ENCODE measurements around the gene KIAA1958.
"Not testable (repeated sequence)": the region's sequence is repeated elsewhere in the genome, so short reads cannot be mapped to it uniquely, and the experiment has no call there.

KIAA1958 gene

DNA sequence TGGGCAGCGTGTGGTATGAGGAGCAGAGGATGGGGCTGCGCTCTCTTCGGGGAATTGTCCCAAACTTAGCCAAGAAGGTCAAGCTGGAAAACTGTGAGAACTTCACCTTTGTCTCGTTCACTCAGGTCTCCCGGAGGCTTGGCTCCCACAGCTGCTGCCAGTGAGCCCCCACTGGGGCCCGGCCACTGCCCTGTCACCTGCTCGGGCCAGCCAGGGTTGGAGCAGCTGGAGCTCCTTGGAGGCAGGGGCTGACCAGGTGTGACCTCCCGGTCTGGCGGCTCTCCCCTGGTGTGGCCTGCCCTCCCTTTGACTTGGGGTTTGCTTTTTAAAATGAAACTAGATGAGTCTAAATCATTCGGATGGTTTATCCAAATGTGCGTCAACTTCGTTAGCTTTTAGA lies 173.3 kb downstream of the KIAA1958 start:
- DNase-seq (ENCODE audit: low read depth in 2 of 2) = no peak

- no peak for DNase-seq (ENCODE audit: low read depth in 2 of 2)
Measured at GRCh38 chr9:112663681-112664080, 177.1 kb downstream of the KIAA1958 start.

DNA sequence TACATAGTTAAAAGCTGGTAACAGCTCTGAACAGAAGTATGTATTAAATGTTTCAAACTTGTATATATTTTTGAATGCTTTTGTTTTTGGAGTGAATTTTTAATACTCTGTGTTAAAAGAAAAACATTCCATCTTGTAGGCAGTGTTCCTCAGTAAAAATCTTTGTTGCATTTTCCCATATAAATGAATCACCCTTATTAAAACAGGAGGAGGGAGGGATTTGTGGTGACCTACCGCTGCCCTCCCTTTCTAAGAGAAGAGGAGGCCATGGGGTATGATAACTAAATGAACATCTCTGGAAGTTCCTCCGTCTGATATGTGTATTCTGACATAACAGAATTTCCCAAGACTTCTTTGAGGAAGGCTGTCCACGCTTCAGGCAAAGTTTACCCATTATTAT lies 177.9 kb downstream of the KIAA1958 start:
- DNase-seq (ENCODE audit: low read depth in 2 of 2) = no peak

DNA sequence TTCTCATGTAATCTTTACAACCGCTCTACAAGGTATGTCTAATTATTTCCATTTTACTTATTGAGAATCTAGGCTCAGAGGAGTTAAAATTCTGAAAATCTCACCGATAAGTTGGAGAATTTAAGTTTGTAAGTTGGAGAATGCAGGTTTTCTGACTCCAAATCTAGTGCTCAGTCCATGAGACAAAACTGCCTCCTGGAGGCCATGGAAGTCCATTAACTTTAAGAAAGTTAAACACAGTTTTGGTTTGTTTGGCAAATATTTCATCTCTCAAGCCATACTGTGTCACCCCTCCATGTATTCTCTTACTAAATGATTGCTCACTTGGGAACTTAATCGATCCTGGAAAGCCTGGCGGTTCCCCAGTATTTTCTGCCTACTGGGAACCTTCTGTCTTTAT lies 178.7 kb downstream of the KIAA1958 start:
- no peak for DNase-seq (ENCODE audit: low read depth in 2 of 2)

DNA sequence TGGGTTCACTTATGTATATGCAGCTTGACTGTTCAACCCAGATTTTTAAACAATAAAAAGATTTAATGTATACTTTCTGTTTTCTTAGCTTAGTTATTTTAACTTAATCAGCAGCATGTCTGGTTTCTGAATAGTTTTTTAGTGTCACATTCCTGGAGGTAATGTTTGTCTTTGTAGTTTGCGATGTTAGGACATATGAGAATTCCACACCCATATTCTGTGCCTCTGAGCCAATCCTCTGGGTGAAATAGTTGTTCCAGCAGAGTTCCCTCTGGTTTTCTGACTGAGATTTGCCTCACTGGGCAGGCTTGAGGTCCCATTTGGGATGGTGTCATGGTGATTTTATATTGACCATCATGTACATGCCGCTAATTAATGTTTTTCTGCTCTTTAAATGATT lies 182.7 kb downstream of the KIAA1958 start:
- no peak for DNase-seq (ENCODE audit: low read depth in 2 of 2)

DNA sequence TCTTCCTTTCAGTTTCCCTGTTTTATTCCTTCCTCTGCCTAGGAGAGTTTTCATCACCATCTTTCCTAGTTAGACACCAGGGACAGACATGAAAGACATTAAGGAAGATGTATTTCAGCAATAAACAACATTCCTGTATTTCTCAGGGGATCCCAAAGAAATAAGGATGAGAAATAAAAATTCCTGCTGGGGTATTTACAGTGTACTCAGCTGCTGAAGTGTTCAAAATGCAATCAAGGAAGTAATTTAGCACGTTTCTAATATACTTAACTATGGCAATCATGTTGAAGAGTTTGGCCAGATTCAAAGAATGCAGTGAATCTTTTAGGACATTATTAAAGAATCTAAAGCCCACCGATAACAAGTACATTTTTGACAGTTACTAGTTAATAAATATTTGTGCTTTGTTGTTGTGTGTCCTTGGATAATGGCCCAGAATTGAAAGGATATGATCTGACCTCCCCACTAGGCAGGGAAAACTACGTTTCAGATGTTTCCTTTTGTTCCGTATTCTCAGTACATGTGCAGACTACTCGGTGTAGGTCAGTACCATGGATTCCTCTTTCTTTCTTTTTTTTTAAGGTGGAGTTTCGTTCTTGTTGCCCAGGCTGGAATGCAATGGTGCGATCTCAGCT lies 184.5 kb downstream of the KIAA1958 start:
- no peak for DNase-seq (ENCODE audit: low read depth in 2 of 2)

DNA sequence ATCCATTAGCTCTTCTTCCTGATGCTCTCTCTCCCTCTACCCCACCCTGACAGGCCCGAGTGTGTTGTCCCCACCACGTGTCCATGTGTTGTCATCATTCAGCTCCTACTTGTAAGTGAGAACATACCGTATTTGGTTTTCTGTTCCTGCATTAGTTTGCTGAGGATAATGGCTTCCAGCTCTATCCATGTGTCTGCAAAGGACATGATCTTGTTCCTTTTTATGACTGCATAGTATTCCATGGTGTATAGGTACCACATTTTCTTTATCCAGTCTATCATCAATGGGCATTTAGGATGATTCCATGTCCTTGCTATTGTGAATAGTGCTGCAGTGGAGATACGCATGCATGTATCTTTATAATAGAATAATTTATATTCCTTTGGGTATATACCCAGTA lies 186.6 kb downstream of the KIAA1958 start:
- DNase-seq (ENCODE audit: low read depth in 2 of 2) = not testable (repeated sequence)

DNA sequence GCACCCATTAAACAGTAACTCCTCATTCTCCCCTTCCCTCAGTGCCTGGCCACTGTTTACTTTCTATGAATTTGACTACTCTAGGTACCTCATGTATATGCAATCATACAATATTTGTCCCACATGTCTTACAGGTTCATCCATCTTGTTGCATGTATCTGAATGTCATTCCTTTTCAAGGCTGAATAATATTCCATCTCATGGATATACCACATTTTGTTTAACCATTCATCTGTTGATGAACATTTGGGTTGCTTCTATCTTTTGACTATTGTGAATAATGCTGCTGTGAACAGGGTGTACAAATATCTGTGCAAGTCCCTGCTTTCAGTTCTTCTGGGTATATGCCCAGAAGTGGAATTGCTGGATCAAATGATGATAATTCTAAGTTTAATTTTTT lies 190.4 kb downstream of the KIAA1958 start:
- DNase-seq (ENCODE audit: low read depth in 2 of 2) = no peak

GRCh38 chr9:112680731-112681402 lies 194.2 kb downstream of the KIAA1958 start:
- DNase-seq (ENCODE audit: low read depth in 2 of 2) = no peak

GRCh38 chr9:112689161-112689740 lies 202.6 kb downstream of the KIAA1958 start:
- DNase-seq (ENCODE audit: low read depth in 2 of 2) = no peak

DNA sequence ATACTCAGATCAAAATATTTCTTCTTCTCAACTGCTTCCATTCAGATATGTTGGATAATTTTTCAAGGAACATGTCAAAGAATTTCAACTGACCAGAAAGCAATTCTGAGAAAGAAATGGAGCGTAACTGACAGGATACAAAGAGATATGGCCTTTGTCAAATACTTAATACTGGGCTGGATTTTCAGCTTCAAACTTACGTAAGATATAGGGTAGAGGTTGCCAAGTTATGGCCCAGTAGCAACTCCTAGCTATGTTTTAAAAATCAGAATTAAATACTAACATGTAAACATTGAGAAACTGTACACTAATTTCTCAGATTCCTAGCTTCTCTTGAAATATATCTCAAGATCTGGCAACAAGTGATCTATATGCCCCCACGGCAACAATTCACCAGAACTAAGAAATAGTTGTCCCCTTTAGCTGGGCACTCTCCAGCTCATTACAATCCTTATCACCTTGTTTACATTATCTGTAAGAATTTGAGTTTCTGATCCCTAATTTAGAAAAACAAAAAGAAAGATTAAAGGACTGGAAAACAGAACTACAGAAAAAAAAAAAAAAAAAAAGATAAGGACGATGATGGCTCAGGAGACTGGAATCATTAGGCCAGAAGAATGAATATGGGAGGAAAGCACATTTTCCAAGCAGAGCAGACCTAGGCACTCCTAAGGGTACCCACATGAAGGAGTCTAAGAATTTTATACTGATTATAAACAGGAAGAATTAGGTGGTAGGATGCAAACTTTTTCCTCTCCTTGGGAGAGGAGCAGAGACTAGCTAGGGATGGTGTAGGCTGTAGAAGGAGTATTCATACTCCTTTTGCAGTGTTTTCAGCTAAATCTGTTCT lies 208.3 kb downstream of the KIAA1958 start:
- DNase-seq (ENCODE audit: low read depth in 2 of 2) = no peak

- no peak for DNase-seq (ENCODE audit: low read depth in 2 of 2)
Measured at GRCh38 chr9:112696461-112696860, 209.8 kb downstream of the KIAA1958 start.

- no peak for DNase-seq (ENCODE audit: low read depth in 2 of 2)
Measured at GRCh38 chr9:112699230-112699629, 212.6 kb downstream of the KIAA1958 start.

DNA sequence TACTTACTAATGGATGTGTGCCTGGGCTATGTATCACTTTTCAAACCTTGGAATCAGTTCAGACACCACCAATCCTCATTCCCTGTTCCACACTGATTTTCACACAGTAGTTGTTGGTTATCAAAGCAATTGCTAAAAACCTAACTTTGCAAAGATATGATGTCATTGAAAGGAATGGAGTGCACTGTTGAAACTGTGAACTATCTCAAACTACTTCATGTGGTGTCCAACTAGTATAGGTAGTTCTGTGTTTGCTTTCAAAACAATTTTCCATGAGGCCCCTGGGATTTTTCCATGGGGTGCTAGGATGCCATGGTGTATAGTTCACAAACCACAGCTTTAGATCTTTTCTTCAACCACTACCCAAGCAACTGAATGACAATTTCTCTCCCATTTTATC lies 213.5 kb downstream of the KIAA1958 start:
- DNase-seq (ENCODE audit: low read depth in 2 of 2) = no peak

DNA sequence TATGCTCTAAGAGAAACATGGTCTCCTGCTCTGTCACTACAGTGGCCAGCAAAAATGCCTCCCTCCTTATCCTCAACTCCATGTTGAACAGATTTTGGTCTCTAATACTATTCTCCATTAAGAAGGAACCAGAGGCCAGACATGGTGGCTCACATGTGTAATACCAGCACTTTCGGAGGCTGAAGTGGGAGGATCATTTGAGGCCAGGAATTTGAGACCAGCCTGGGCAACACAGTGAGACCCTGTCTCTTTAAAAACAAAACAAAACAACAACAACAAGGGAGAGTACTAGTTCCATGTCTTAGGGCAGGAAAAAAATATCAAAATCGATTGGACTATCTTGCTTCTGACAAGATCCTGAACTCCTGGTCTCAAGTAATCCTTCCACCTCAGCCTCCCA lies 216.7 kb downstream of the KIAA1958 start:
- DNase-seq (ENCODE audit: low read depth in 2 of 2) = no peak

- DNase-seq (ENCODE audit: low read depth in 2 of 2) = no peak
Measured at GRCh38 chr9:112705768-112706427, 219.3 kb downstream of the KIAA1958 start.

DNA sequence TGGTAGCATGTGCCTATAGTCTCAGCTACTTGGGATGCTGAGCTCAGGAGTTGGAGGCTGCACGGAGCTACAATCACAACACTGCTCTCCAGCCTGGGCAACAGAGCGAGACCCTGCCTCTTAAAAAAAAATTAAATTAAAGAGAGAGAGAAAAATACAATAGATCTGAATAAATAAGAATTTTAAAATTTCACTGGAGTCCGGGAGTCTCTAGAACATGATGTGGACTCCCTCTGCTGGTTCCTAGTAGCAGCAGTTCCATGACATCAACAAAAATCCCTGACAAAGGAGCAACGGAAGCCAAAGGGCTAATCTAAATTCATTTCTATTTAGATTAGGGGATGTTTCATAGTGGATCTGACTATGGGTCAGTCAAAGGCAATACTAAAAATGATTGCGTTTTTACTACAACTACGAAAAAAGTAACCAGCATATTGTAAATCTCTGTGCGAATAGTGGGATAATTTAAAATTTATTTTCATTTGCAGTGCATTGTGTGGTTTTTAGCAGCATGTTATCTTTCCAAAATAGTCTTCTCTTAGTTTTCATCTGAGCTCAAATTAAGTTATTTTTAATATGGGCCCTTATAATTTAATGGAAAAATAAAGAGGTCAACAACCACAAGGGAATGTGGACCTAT lies 224.5 kb downstream of the KIAA1958 start:
- no peak for DNase-seq (ENCODE audit: low read depth in 2 of 2)

DNA sequence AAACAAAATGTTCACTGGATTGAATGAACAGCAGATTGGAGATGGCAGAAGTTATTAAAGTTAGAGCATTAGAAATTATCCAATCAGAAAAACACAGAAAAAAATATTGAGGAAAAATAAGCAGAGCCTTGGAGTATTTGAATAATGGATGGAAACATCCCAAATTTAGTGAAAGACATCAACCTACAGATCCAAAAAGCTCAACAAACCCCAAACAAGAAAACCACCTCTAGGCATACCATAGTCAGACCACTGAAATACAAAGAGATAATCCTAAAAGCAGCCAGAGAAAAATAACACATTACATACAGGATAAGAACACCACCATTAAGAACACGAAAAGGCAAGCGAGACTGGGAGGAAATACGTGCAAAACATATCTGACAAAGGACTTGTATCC lies 226.1 kb downstream of the KIAA1958 start:
- DNase-seq (ENCODE audit: low read depth in 2 of 2) = no peak

- DNase-seq (ENCODE audit: low read depth in 2 of 2) = peak; percentile 92 to 94
Measured at GRCh38 chr9:112717661-112718331, 231.2 kb downstream of the KIAA1958 start, which contains the start of gene INIP. TSS of gene INIP (minus strand) at chr9:112718117. CDS start at chr9:112716485, 1,632 bp downstream.

Data from activated CD4-positive, alpha-beta T cell treated with anti-CD3 and anti-CD28 coated beads for 24 hours (primary cell).